Ovary (tissue), 9 donors: ENCODE measurements around the gene RGS7. TPM values are rescaled to one million over a fixed set of nuclear protein-coding genes. Genes with fewer than 3 reads are reported as not detected.

ENCODE experiments used
- DNase-seq, 5 donors: peaks; one replicate each; pipeline ENCODE4 v3.0.0-alpha.2; 2019 to 2020
- H3K27ac ChIP-seq, 2 donors: fragments of 200-600 bp; one replicate each; pipeline versions ENCODE4 v1.5.1 to v1.8.0; 2019 to 2022
- H3K27me3 ChIP-seq: fragments of 200-600 bp; one replicate; pipeline ENCODE4 v1.8.0; 2022
- H3K36me3 ChIP-seq: fragments of 200-600 bp; sonication (generic); one replicate; pipeline ENCODE4 v1.5.1; 2019
- H3K4me1 ChIP-seq: one replicate; pipeline ENCODE4 v1.8.1; 2013; ENCODE audit warnings: mild to moderate bottlenecking, moderate library complexity; ENCODE audit not compliant: insufficient read depth
- H3K4me3 ChIP-seq: fragments of 200-600 bp; sonication (generic); one replicate; pipeline ENCODE4 v1.5.1; 2017
- H3K9me3 ChIP-seq, 2 donors: fragments of 200-600 bp in 1 of 2; sonication (generic) in 1 of 2; one replicate each; pipeline versions ENCODE4 v1.5.1 to v1.8.1; 2013 to 2019; ENCODE audit warnings: mild to moderate bottlenecking in 1 of 2, moderate library complexity in 1 of 2
- CTCF ChIP-seq, 3 donors: fragments of 450-650 bp in 2 of 3; fragments of 200-600 bp in 1 of 3; IDR thresholded peaks; one replicate each; pipeline versions ENCODE4 v1.5.1 to v1.8.0; 2016 to 2022; ENCODE audit warnings: antibody characterized with exemption in 3 of 3, mild to moderate bottlenecking in 1 of 3
- EP300 ChIP-seq: sonication (generic); formaldehyde crosslinking; IDR thresholded peaks from one replicate; pipeline ENCODE4 v1.6.1; 2017; ENCODE audit warnings: antibody characterized with exemption
- POLR2A ChIP-seq: fragments of 450-650 bp; IDR thresholded peaks from one replicate; pipeline ENCODE4 v1.6.1; 2017; ENCODE audit warnings: antibody characterized with exemption, mild to moderate bottlenecking, moderate library complexity
- WGBS, 3 donors: extraction: QIAGEN DNeasy Blood & Tissue Kit in 1 of 3; methylation state at CpG; one replicate each; pipeline versions ENCODE4 v1.1.5 to v1.1.7; 2013 to 2017; 5-methylcytosine and 5-hydroxymethylcytosine counted together
- intact Hi-C, 4 donors: fragments of 100-400 bp; cut with DNase I; formaldehyde crosslinking; loops; one replicate each; pipeline versions ENCODE4 v1.11.0 to v1.15.1; 2022 to 2023
- polyA plus RNA-seq, 2 donors: library from polyadenylated mRNA; stranded (reverse); fragments of 200-250 nt in 1 of 2; fragments of 350-450 nt in 1 of 2; fragmentation: Illumina TruSeq in 1 of 2; extraction: RNeasy Lipid Tissue Mini Kit (QIAGEN cat#74804) in 1 of 2; gene quantifications; one replicate each; pipeline ENCODE4 v1.2.3, GENCODE V29; 2013 to 2014
- total RNA-seq, 7 donors: library from RNA; depleted of rRNA in 2 of 7; stranded (reverse); fragments of >200 nt in 2 of 7; fragmentation: NEBNext Ultra II Directional in 3 of 7; extraction: Animal tissue kit (Norgen Biotek cat#: 25700) in 3 of 7; gene quantifications; one replicate each; pipeline versions ENCODE4 v1.1.0 to v1.2.4, GENCODE V29; 2016 to 2023
- donor health status: DM: no; HTN: no; CAD: no; lungs with moderate emphysema.
- donor health status: DM: no; HTN: no; CAD: no.
- donor health status: Bipolar disorder and iron deficiency.
- donor health status: DM: yes; HTN: yes; CAD: no.
- donor health status: DM: no; HTN: no; CAD: no.
- donor health status: DM: yes; HTN: yes; CAD: no.

The RGS7 gene
- total and polyA plus RNA-seq, 9 donors = 0.10 to 1.00 (median 0.37) TPM; not detected in 1

GRCh38 chr1:241157435-241157834, 199.6 kb downstream of the RGS7 start:
- TF ChIP-seq POLR2A = no peak
- no peak for TF ChIP-seq CTCF (IDR thresholded peaks at IDR 0.05)
- TF ChIP-seq EP300 = no peak
- H3K27ac ChIP-seq = no peak overlapping the region
- no peak overlapping the region for H3K4me3 ChIP-seq
- intact Hi-C loops = no loop called here
- no peaks in the 10 kb centered on the region for H3K9me3 ChIP-seq
- no peaks in the 10 kb centered on the region for H3K4me1 ChIP-seq
- no peak for DNase-seq
- H3K36me3 ChIP-seq = no peaks in the 10 kb centered on the region
- no peaks in the 10 kb centered on the region for H3K27me3 ChIP-seq
- 75 to 76% (median 75%) methylated on average over 3 of the region's 3 CpGs for WGBS, 3 donors

- Histone ChIP-seq H3K4me1 (no peaks in the 10 kb centered on the region), H3K27me3 (no peaks in the 10 kb centered on the region), H3K4me3 (no peak overlapping the region), H3K9me3 (no peaks in the 10 kb centered on the region), H3K36me3 (no peaks in the 10 kb centered on the region), H3K27ac (no peak overlapping the region)
- DNase-seq = no peak
- intact Hi-C loops = no loop called here
- TF ChIP-seq CTCF (IDR thresholded peaks at IDR 0.05) = no peak
- no peak for TF ChIP-seq EP300
- TF ChIP-seq POLR2A = no peak
- 24 to 32% (median 29%) methylated on average over 3 of the region's 3 CpGs for WGBS, 3 donors
These were observed 200.6 kb downstream of the RGS7 start for GRCh38 chr1:241156231-241156965.

GRCh38 chr1:241145881-241146280, 211.1 kb downstream of the RGS7 start:
- WGBS, 3 donors = 20 to 26% (median 21%) methylated on average over 2 of the region's 2 CpGs
- Histone ChIP-seq H3K36me3 (no peaks in the 10 kb centered on the region), H3K4me3 (no peak overlapping the region), H3K9me3 (no peaks in the 10 kb centered on the region), H3K4me1 (no peaks in the 10 kb centered on the region), H3K27ac (no peak overlapping the region), H3K27me3 (no peaks in the 10 kb centered on the region)
- intact Hi-C loops = no loop called here
- no peak for TF ChIP-seq EP300
- DNase-seq = no peak

- WGBS, 3 donors = 91 to 96% (median 95%) methylated on average over 5 of the region's 5 CpGs
These were observed 213.1 kb downstream of the RGS7 start for GRCh38 chr1:241143765-241144442.

More at GRCh38 chr1:241143765-241144442, 213.1 kb downstream of the RGS7 start:
- no peaks in the 10 kb centered on the region for H3K27me3 ChIP-seq
- DNase-seq = no peak
- no peaks in the 10 kb centered on the region for H3K36me3 ChIP-seq
- intact Hi-C loops = no loop called here
- no peaks in the 10 kb centered on the region for H3K9me3 ChIP-seq
- no peak overlapping the region for H3K4me3 ChIP-seq
- no peaks in the 10 kb centered on the region for H3K4me1 ChIP-seq
- H3K27ac ChIP-seq = no peak overlapping the region
- TF ChIP-seq CTCF (IDR thresholded peaks at IDR 0.05) (no peak), POLR2A (no peak), EP300 (no peak)
